Activated CD4-positive, CD25-positive, alpha-beta regulatory T cell treated with anti-CD3 and anti-CD28 coated beads, Interleukin-2, amount 50 U/mL, for 72 hours (primary cell): ENCODE measurements around the gene MGST2.

Experiments
- DNase-seq: peaks from one replicate; pipeline ENCODE4 v3.0.0; 2021

The MGST2 gene

DNA sequence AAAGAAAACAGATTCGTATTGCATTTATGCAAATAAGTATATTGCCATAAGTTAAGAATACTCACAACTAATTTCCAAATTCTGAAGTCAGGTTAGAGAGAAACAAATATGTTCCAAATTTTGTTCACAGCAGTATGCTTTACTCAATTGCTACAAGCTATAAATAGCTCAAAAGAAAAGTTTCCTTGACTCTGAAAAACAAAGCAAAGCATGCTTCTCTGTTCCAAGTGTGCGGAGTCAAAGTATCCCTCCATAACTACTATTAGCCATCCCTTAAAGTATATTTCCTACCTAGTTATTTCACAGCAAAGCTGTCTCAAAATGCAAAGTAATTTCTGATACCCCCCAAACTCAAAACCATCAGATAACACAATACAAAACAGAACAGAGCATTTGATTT is 47.3 kb downstream of the MGST2 start:
- no peak for DNase-seq

- DNase-seq = no peak
Measured at GRCh38 chr4:139715746-139716391, 50.2 kb downstream of the MGST2 start.

DNA sequence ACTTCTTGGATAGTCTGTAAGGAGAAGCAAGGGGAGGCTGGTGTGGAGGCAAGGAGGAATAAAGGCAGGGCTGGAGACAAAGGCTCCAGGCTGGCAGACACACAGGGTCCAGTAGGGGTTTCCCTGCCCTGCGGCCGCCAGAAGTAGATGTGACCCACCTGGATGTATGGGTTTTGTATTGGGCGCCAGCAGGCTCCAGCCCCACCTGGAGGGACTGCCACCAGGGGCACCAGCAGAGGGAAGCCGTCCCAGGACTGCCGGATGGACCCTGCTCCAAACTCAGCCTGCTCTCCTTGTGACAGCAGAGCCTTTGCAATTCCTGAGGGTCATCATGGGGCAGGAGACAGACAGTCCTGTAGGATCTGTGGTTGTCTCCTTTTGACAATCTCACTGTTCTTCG is 52.7 kb downstream of the MGST2 start:
- DNase-seq = no peak

DNA sequence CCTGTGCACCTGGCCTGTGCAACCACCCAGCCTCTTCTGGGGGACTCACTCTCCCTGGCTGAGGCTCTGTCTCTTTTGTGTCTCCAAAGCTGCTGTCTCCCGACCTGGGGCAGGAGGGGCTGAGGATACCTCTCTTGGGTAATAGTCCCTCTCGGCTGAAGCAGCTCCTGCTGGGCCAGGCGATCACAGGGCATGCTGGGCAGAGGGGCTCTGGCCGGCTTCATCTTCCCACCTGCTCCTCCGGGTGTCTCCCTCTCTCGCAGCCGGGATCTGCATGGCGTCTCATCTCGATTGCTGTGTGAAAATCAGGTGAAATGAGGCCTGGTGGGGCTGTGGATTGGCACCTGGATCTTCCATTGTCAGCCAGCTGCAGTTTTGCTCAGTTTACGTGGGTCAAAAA is 53.2 kb downstream of the MGST2 start:
- DNase-seq = no peak

GRCh38 chr4:139719381-139720101 is 53.9 kb downstream of the MGST2 start:
- DNase-seq = no peak

GRCh38 chr4:139720806-139721205 is 55.2 kb downstream of the MGST2 start:
- no peak for DNase-seq

DNA sequence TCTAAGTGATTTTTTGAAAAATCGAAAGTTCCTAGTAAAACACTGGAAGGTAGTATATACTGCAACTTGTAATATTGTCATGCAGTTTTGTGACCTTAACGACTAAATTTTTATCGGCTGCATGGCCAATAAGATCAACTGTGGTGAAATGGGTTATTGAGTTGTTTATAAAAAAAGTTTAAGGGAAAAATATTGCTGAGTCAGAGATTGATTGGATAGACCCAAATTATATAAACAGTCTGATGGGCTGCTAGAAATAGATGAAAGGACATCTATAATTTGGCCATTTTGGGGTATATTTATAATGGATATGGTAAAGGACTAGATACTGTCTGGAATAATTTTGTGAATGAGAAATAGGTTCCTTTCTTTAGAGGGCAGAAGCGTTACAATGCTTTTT is 56.2 kb downstream of the MGST2 start:
- no peak for DNase-seq

- DNase-seq = no peak
Measured at GRCh38 chr4:139725236-139725635, 59.6 kb downstream of the MGST2 start.

DNA sequence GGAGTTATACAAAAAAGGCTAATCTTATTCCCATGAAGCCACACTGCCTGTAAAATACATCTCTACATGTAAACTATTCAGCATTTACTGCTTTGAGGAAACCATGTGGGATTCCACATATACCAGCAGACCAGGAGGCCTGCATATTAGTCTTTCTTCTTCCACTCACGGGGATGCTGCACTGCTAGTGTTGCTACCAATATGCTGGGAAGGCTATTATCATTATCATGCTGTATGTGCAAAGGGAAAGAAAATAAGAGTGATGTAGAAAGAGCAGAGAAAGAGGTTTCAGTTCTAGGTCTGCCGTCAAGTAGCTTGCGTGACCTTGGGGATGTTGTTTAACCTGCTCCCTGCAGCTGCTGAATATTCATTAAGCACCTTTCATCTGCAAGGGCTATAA is 61.0 kb downstream of the MGST2 start:
- DNase-seq = no peak

GRCh38 chr4:139728146-139728545 is 62.5 kb downstream of the MGST2 start:
- no peak for DNase-seq

DNA sequence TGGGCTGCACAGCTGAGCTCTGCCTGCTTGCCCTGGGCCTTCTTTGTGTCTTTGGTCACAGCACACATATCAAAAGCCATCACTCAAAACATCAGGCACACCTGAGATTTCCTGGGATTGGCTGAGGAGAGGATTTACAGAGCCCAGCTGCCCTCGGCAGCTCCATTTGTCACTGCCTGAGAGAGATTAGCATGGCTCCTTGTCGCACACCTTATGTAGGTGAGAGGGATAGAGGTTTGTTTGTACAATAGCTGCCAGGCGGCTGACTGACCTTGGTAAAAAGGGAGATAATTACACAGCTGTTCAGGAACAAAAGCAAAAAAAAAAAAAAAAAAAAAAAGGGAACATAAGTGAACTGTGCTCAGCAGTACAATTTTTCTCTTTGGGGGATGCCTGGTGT is 63.2 kb downstream of the MGST2 start:
- no peak for DNase-seq

- DNase-seq = no peak
Measured at GRCh38 chr4:139732991-139733570, 67.5 kb downstream of the MGST2 start.

- no peak for DNase-seq
Measured at GRCh38 chr4:139734201-139734874, 68.7 kb downstream of the MGST2 start.

- peak; percentile 45 for DNase-seq
Measured at GRCh38 chr4:139734875-139735380, 69.3 kb downstream of the MGST2 start.

DNA sequence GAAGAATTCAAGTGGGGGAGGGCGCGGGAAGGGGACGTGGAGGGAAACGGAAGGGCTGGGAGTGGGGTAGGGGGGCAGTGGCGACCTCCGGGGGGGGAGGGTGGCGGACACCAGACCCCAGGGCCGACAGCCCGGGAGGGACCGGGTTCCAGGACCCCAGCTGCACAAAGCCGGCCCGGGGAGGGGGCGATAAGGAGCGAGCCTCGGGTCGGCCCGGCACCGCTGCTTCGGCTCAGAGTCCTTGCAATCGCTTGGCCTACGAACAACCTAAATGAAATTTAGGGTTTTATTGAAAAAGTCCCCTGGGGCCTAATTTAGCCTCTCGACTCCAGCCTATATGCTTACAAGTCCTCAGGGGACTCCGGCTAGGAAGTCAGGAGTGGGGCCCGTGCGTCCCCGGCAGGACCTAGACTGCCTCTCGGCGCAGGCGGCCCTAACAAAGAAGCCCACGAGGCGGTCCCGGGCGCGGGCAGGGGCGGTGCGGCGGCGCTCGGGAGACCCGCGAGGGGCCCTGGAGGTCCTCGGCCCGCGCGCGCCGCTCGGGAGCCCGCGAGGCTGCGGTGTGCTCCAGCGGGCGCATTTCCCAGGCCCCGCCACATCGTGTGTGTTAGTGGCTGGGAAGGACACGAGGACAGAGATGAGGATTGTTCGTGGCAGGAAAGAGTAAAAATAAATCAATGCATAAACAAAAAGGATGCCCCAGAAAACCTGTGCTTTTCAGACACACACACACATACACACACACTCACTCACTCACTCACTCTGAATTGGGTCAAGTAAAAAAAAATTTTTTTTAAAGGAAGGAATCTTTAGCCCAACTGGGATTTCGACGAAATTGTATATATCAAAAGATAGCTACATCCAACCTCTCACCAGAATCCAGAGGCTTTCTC is 70.0 kb downstream of the MGST2 start:
- DNase-seq = no peak

DNA sequence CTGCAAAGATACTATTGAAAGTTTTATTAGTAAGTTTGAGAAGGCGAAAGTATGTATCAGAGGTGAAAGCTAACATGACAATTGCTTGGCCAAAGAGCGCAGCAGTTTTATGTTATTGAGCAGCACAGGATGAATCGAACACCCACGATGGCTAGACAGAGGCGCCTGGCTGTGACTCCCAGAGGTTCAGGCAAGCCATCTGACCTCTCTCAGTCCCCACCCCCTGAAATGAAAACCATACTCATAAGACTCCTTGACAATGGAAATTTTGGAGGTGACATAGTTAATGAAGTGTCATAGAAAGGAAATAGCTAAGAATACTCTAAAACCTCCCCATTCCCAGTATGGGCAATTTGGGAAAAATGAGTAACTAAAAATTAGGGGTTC is 70.6 kb downstream of the MGST2 start:
- no peak for DNase-seq

DNA sequence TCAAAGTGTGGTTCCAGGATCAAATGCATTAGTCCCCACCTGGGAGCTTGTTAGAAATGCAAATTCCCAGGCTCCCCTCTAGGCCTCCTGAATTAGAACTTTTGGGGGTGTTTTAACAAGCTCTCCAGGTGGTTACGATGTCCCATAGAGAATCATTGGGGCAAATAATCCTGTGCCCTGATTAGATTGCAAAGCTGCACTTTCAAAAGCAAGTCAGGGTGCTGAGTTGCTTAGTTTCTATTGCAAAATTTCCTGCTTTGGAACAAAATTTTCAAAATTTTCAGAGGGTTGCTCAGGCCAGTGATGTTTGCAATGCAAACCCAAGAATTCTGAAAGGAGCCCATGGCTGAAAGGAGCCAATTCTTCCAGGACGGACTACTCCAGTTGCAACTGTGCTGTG is 71.0 kb downstream of the MGST2 start:
- no peak for DNase-seq

- DNase-seq = no peak
Measured at GRCh38 chr4:139738846-139739613, 73.4 kb downstream of the MGST2 start.

DNA sequence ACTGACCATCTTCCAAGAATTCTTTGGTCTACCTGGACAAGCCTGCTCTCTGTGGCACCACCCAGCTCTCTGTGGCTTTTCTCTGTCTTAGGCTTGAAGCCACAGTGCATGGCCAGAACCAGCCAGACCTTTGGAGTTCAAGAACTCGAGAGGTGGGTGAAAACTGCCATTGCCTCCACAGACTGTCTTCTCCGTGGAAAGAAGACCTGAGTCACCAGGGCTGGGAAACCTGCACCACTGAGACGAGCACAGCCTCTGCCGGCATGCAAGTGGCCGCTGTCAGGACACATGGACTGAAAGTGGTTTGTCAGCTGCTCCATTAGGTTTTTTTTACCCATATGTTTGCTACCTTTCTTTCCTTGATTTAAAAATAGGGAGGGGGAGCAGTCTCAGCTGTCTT is 74.5 kb downstream of the MGST2 start:
- DNase-seq = no peak

DNA sequence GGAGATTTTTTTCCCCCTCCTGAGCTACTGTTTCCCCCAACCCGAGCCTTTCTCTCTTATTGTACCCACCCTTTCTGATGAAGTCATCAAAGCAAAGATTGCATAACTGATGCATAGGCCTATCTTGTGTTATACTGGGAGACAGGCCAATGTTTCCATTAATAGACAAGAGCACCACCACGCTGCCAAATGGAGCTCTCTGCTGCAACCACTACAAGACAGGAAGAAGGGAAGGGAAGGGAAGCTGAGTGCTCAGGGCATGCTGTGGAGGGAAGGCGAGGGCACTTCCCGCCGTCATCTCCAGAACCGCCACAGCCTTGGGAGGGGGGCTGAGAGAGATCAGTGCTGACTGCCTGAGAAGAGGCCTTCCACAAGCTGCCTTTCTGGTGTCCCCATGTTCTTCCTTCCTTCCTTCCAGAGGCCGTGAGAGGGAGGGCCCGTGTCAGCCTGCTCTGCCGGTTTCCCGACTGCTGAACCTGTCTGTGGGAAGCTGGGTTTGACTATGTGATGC is 75.0 kb downstream of the MGST2 start:
- DNase-seq = no peak

- no peak for DNase-seq
Measured at GRCh38 chr4:139743027-139743426, 77.4 kb downstream of the MGST2 start.

DNA sequence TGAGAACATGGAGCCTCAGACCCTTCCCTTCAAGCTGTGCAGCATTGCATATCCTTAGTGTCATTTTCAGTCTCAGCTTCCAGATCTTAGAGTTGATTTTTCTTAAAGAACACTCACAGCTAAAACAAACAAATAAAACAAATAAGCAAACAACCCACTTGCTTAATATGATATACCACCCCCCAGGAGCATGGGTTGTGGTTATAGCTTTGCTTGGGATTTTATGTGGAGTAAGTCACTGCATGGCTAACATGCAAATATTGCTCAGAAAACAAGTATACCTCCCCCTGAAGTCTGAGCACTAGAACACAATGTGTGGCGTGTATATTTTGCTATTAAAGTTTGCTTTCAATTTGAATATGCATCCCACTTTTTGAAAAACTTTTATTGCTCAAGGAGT is 78.6 kb downstream of the MGST2 start:
- DNase-seq = no peak
